Testis (tissue), 3 donors: ENCODE data around the gene PCIF1. TPM values are rescaled to one million over a fixed set of nuclear protein-coding genes. Genes with fewer than 3 reads are reported as not detected.

ENCODE experiments used
- DNase-seq: peaks from one replicate; pipeline ENCODE4 v3.0.0-alpha.2; 2019
- H3K27ac ChIP-seq, 2 donors: fragments of 200-600 bp; sonication (generic); one replicate each; pipeline ENCODE4 v1.5.1; 2019
- H3K27me3 ChIP-seq: fragments of 200-600 bp; sonication (generic); one replicate; pipeline ENCODE4 v1.5.1; 2019
- H3K36me3 ChIP-seq: fragments of 200-600 bp; sonication (generic); one replicate; pipeline ENCODE4 v1.5.1; 2017; ENCODE audit warnings: low read depth; ENCODE audit errors: missing control alignments
- H3K4me1 ChIP-seq: fragments of 200-600 bp; sonication (generic); one replicate; pipeline ENCODE4 v1.5.1; 2019
- H3K4me3 ChIP-seq, 2 donors: fragments of 200-600 bp; sonication (generic); one replicate each; pipeline ENCODE4 v1.5.1; 2017 to 2019
- H3K9me3 ChIP-seq: fragments of 200-600 bp; sonication (generic); one replicate; pipeline ENCODE4 v1.5.1; 2017
- POLR2A ChIP-seq: fragments of 450-650 bp; IDR thresholded peaks from one replicate; pipeline ENCODE4 v1.6.1; 2017; ENCODE audit warnings: antibody characterized with exemption, mild to moderate bottlenecking, moderate library complexity
- WGBS, 2 donors: methylation state at CpG; one replicate each; pipeline ENCODE4 v1.1.5; 2018; 5-methylcytosine and 5-hydroxymethylcytosine counted together
- intact Hi-C: fragments of 100-400 bp; cut with DNase I; formaldehyde crosslinking; loops from one replicate; pipeline ENCODE4 v1.15.1; 2023; ENCODE audit warnings: low total_unique reads
- polyA plus RNA-seq: library from polyadenylated mRNA; stranded (reverse); fragments of 350-450 nt; fragmentation: Illumina TruSeq; extraction: RNeasy Lipid Tissue Mini Kit (QIAGEN cat#74804); gene quantifications from one replicate; pipeline ENCODE4 v1.2.3, GENCODE V29; 2014; ENCODE audit warnings: low read depth, low replicate concordance; ENCODE audit not compliant: insufficient read depth
- total RNA-seq, 2 donors: library from RNA; depleted of rRNA; stranded (reverse); fragments of >200 nt; gene quantifications; one replicate each; pipeline ENCODE4 v1.2.3, GENCODE V29; 2016
- TF ChIP-seq, protein P1 (sequence below), 3 experiments: fragments of 450-650 bp in 2 of 3; fragments of 200-600 bp in 1 of 3; sonication (generic) in 1 of 3; IDR thresholded peaks; one replicate each; pipeline ENCODE4 v1.5.1; 2016 to 2019; ENCODE audit warnings: antibody characterized with exemption in 3 of 3, mild to moderate bottlenecking in 2 of 3, moderate library complexity in 1 of 3

PCIF1 gene
- total and polyA plus RNA-seq, 3 donors from 2014 or later, result 39.3 to 48.7 (median 39.4) TPM

DNA sequence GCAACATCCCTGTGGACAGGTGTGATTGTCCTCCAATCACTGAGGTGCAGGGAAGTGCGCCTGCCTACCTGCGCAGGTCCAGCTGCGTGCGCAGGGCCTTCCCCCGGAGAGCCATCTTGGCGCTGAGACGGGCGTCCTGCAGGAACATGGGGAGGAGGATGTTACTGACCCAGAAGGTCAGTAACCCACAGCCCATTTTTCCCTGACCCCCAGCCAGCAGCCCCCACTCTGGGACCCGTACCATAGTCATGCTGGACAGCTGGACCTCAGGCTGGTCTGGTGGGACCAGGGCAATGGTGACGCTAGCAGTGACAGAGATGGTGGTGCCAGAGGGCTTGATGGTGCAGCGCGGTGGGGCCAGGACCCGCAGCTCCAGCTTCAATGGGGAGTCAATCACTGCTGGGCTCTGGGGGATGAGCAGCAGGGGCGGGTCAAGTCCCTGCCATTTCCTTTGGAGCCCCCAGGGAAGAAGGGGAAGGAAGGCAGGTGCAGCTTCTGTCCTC, 32.2 kb upstream of the PCIF1 start:
- WGBS, 2 donors, result 86 to 92% methylated on average over 1 to 14 of the region's 14 CpGs
- no peaks in the 10 kb centered on the region for H3K9me3 ChIP-seq
- H3K27ac ChIP-seq, result no peak overlapping the region
- intact Hi-C loops, result no loop called here
- no peaks in the 10 kb centered on the region for H3K36me3 ChIP-seq
- H3K4me3 ChIP-seq, result no peak overlapping the region
- H3K27me3 ChIP-seq, result no peaks in the 10 kb centered on the region
- no peak for TF ChIP-seq POLR2A
- TF ChIP-seq, protein P1, sequence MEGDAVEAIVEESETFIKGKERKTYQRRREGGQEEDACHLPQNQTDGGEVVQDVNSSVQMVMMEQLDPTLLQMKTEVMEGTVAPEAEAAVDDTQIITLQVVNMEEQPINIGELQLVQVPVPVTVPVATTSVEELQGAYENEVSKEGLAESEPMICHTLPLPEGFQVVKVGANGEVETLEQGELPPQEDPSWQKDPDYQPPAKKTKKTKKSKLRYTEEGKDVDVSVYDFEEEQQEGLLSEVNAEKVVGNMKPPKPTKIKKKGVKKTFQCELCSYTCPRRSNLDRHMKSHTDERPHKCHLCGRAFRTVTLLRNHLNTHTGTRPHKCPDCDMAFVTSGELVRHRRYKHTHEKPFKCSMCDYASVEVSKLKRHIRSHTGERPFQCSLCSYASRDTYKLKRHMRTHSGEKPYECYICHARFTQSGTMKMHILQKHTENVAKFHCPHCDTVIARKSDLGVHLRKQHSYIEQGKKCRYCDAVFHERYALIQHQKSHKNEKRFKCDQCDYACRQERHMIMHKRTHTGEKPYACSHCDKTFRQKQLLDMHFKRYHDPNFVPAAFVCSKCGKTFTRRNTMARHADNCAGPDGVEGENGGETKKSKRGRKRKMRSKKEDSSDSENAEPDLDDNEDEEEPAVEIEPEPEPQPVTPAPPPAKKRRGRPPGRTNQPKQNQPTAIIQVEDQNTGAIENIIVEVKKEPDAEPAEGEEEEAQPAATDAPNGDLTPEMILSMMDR (IDR thresholded peaks at IDR 0.05), result no peak
- no peak for DNase-seq
- no peaks in the 10 kb centered on the region for H3K4me1 ChIP-seq

- no peaks in the 10 kb centered on the region for H3K36me3 ChIP-seq
- TF ChIP-seq POLR2A, result no peak
- TF ChIP-seq, protein P1 (IDR thresholded peaks at IDR 0.05), result no peak
Observed at GRCh38 chr20:45904583-45905504, 29.6 kb upstream of the PCIF1 start.

DNA sequence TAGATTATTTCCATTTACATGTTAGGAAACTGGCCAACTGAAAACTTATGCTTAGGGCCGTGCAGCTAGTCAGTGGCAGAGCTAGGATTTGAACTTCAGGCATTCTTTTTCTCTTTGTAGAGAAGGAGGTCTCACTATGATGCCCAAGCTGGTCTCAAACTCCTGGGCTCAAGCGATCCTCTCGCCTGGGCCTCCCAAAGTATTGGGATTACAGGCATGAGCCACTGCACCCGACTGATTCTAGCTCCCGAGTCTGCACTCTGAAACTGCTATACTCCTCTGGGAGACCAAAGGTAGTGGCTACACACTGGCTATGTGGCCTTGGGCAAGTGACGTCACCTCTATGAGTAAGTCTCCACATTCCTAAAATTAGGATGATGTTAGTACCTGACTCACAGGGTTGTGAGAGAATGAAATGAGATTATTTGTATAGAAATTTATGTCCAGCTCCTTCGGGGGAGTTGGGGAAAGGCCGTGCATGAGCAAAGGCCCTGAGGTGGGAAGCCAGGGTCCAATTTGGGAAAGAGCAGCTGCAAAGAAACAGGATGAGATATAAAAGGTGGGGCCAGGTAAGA, 28.9 kb upstream of the PCIF1 start:
- Histone ChIP-seq H3K4me3 (no peak overlapping the region), H3K27me3 (no peaks in the 10 kb centered on the region), H3K9me3 (no peaks in the 10 kb centered on the region), H3K36me3 (no peaks in the 10 kb centered on the region), H3K27ac (no peak overlapping the region), H3K4me1 (no peaks in the 10 kb centered on the region)
- no peak for DNase-seq
- intact Hi-C loops, result no loop called here
- TF ChIP-seq, protein P1 (IDR thresholded peaks at IDR 0.05), result no peak
- no peak for TF ChIP-seq POLR2A
- WGBS, 2 donors, result 78 to 88% methylated on average over 8 of the region's 8 CpGs

More at GRCh38 chr20:45904583-45905504, 29.6 kb upstream of the PCIF1 start:
- intact Hi-C loops, result no loop called here
- no peak overlapping the region for H3K4me3 ChIP-seq
- no peaks in the 10 kb centered on the region for H3K9me3 ChIP-seq
- H3K27me3 ChIP-seq, result no peaks in the 10 kb centered on the region
- no peak overlapping the region for H3K27ac ChIP-seq
- no peak for DNase-seq
- WGBS, 2 donors, result 80 to 84% methylated on average over 10 to 16 of the region's 16 CpGs
- no peaks in the 10 kb centered on the region for H3K4me1 ChIP-seq

GRCh38 chr20:45907219-45907948, 27.1 kb upstream of the PCIF1 start:
- DNase-seq, result no peak
- Histone ChIP-seq H3K4me1 (peaks cover 6% of the 10 kb centered on the region), H3K9me3 (no peaks in the 10 kb centered on the region), H3K36me3 (no peaks in the 10 kb centered on the region), H3K27ac (no peak overlapping the region), H3K4me3 (no peak overlapping the region), H3K27me3 (no peaks in the 10 kb centered on the region)
- WGBS, 2 donors, result 90 to 96% methylated on average over 6 to 17 of the region's 17 CpGs
- intact Hi-C loops, result no loop called here
- TF ChIP-seq POLR2A, result no peak
- TF ChIP-seq, protein P1 (IDR thresholded peaks at IDR 0.05), result no peak
